ENCODE measurements around the gene SLC9A9.

Gene SLC9A9

DNA sequence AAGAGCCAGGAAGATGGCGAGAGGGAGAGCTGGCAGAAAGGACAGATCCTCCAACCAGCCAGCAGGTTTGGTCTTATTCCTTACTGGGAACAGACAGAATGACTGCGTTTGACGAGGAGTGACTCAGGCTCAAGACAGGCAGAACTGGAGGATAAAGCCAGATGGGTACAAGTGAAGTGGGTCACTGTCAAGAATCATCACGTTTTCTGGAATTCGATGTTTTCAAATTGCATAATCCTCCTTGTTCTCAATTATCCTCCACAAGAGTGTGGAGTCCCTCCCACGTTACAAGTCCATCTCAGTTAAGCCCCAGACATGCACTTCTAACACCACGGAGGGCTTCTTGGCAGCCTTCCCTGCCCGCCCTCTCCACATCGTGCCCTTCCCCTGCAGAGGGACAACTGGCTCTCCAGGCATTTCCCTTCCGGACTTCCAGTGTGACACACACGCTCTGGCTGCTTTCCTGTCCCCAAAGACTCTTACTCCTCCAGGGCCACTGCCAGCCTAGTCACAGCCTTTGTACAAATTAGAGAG, 545.6 kb downstream of the SLC9A9 start:
- TF ChIP-seq, protein P1, sequence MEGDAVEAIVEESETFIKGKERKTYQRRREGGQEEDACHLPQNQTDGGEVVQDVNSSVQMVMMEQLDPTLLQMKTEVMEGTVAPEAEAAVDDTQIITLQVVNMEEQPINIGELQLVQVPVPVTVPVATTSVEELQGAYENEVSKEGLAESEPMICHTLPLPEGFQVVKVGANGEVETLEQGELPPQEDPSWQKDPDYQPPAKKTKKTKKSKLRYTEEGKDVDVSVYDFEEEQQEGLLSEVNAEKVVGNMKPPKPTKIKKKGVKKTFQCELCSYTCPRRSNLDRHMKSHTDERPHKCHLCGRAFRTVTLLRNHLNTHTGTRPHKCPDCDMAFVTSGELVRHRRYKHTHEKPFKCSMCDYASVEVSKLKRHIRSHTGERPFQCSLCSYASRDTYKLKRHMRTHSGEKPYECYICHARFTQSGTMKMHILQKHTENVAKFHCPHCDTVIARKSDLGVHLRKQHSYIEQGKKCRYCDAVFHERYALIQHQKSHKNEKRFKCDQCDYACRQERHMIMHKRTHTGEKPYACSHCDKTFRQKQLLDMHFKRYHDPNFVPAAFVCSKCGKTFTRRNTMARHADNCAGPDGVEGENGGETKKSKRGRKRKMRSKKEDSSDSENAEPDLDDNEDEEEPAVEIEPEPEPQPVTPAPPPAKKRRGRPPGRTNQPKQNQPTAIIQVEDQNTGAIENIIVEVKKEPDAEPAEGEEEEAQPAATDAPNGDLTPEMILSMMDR (IDR thresholded peaks at IDR 0.05; ENCODE audit: low read depth, low read length, missing control alignments) = no peak
- H3K4me3 ChIP-seq (replicated peaks; ENCODE audit: low read depth, low read length) = no peak overlapping the region
- DNase-seq (ENCODE audit: extremely low read depth, low read depth) = peak; percentile 72

DNA sequence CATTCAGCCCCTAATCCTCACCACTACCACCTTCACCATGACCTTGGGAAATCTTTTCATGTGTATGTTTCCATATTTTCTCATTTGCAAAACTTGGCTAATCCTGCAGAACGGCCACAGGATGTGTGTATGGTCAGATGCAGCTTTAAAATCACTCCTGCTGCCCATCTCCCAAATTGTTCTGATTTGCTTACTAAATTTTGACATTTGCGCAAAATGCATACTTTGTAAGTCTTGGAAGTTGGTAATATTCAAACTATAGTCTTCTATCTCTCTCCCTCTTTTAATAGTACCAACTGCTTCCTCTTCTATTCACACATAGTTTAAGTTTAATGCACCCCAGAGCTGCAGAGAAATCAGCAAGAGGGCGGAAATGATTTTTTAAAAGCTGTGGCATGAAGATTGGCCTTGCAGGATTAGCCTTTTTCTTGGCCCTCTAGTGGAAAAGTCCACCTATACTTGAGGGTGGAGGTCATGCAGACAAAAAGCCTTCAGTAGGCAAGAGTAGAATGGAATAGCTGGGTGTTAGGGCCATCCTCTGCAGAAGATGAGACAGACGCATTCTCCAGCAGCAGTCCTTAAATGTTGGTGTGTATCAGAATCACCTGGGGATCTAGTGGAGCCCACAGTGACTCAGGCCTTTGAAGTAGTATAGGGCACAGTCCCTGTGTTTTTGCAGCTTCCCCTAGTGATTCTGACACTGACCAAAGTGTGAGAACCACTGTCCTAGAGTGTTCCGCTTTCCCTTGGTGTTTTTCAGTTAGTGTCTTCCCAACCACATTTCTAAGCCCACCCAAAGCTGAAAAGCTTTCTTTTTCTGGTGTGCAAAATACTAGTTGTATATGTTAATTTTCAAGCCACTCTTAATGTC, 547.0 kb downstream of the SLC9A9 start:
- TF ChIP-seq, protein P1 (IDR thresholded peaks at IDR 0.05; ENCODE audit: low read depth, low read length, missing control alignments) = no peak
- no peak overlapping the region for H3K4me3 ChIP-seq (replicated peaks; ENCODE audit: low read depth, low read length)
- DNase-seq (ENCODE audit: extremely low read depth, low read depth) = no peak

DNA sequence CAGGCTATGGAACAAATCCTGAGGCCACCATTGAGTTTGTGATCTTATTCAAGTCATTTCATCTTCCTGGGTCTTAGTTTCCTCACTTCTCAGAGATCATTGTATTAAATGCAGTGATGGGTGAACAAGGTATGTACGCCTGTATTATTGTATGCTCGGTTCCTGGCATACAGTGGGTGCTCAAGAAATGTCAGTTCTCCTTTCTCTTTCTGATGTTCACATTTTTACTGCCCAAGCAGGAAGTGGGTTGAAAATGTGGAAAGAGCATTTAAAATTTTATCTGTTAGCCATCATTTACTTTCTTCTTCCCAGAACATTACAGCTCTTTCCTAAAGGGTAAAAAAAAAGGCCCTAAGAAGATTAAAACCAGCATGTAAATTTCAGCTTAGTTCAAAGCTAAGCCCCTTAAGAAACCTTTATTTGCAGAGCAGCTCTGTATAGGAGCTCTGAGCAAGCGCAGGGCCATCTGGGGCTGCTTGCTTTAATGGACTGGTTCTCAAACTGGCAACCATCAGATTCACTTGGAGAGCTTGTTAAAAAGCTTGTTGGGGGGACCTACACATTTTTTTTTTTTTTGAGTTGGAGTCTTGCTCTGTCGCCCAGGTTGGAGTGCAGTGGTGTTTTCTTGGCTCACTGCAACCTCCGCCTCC, 549.3 kb downstream of the SLC9A9 start:
- TF ChIP-seq, protein P1 (IDR thresholded peaks at IDR 0.05; ENCODE audit: low read depth, low read length, missing control alignments) = no peak
- H3K4me3 ChIP-seq (replicated peaks; ENCODE audit: low read depth, low read length) = no peak overlapping the region
- no peak for DNase-seq (ENCODE audit: extremely low read depth, low read depth)

DNA sequence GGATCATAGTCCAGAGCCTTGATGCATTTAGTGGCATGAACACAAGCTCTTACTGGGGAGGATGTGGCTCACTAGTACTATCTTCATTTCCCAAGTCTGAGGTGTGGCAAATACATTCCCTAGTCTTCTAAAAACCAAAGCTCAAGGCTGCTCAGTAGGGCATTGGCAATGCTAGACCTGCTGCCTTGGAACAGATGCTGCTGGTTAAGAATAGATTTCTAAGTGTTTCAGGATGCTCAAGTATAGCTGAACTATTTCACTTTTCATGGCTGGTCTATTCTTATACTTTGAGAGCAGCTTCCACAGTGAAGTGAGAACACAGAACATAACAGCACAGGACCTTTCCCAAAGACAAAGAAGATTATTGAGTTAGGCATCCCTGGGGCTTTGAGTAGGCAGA, 549.9 kb downstream of the SLC9A9 start:
- DNase-seq (ENCODE audit: extremely low read depth, low read depth) = no peak
- no peak overlapping the region for H3K4me3 ChIP-seq (replicated peaks; ENCODE audit: low read depth, low read length)
- TF ChIP-seq, protein P1 (IDR thresholded peaks at IDR 0.05; ENCODE audit: low read depth, low read length, missing control alignments) = no peak

DNA sequence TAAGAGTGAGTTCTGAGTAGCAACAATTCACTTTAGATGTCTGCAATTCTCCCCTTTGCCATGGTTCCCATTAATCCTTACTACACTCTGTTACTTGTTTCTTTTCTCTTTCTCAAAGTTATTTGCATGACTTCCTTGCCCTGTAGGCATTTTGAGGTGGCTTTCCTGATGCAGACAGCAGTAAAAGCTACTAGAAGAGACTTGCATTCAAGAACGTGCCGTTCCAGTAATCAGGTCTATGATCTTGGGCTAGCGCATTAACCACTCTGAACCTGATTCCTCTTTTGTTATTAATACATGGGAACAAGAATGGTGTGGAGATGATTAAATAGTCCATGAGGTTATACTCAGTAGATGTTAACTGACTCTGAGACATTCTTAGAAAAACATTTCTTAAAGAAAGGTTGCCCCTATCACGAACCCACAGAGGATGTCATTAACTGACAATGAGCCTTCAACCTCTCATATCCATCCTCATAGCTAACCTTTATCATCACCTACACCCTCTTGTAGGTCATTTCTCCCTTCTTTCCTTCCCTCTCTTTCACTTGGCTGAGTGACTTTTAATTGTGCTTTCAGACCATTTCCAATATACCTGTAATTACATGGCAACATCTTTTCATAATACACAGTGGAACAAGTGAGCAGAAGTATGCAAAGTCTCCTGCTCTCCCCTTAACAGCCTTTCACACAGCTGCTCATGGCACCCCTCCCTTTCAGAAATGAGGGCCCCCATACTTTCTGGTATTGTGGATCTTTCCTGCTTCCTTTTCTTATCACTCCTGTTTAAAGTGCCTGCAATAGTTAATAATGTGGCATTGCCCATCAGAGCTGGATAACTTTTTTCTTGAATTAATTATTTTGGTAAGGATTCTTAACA, 552.8 kb downstream of the SLC9A9 start:
- DNase-seq (ENCODE audit: extremely low read depth, low read depth) = no peak
- TF ChIP-seq, protein P1 (IDR thresholded peaks at IDR 0.05; ENCODE audit: low read depth, low read length, missing control alignments) = no peak
- H3K4me3 ChIP-seq (replicated peaks; ENCODE audit: low read depth, low read length) = no peak overlapping the region

DNA sequence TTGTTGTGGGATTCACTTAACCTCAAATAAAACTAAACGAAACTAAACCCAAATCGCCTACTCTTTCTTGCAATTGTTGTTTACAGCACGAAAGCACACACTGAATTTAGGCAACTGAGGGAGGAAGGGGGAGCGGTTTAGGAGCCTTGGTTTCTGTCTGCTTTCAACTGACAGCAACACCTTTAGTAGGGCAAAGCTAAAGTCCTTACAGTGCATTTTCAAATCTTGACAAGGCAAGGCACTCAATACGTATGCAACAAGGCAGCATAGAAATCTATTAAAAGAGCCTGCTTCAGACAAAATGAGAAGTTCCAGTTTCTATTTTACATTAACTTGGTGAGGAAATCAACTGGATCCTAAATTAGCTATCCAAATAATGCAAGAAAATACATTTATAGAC, 554.1 kb downstream of the SLC9A9 start:
- no peak overlapping the region for H3K4me3 ChIP-seq (replicated peaks; ENCODE audit: low read depth, low read length)

More for the DNA sequence above, 554.1 kb downstream of the SLC9A9 start:
- DNase-seq (ENCODE audit: extremely low read depth, low read depth) = no peak
- TF ChIP-seq, protein P1 (IDR thresholded peaks at IDR 0.05; ENCODE audit: low read depth, low read length, missing control alignments) = no peak

Measured in HFF-Myc (cell line).